Neuron (in vitro differentiated cells): Measurements from ENCODE around the gene EOLA1.
"Not testable (repeated sequence)": the region's sequence is repeated elsewhere in the genome, so short reads cannot be mapped to it uniquely, and the experiment has no call there.

Source experiments
- H2AFZ ChIP-seq: one replicate; pipeline ENCODE4 v1.6.1; 2013; ENCODE audit warnings: low read depth, mild to moderate bottlenecking, inconsistent platforms, low read length, moderate library complexity
- H3K27me3 ChIP-seq: one replicate; pipeline ENCODE4 v1.6.1; 2013; ENCODE audit warnings: low read length; ENCODE audit not compliant: insufficient read depth
- H3K36me3 ChIP-seq: one replicate; pipeline ENCODE4 v1.6.1; 2013; ENCODE audit warnings: low read length; ENCODE audit not compliant: insufficient read depth
- H3K4me1 ChIP-seq: one replicate; pipeline ENCODE4 v1.6.1; 2013; ENCODE audit warnings: low read length; ENCODE audit not compliant: insufficient read depth
- H3K4me3 ChIP-seq: 2 replicates; pipeline ENCODE4 v1.5.1; 2013; ENCODE audit warnings: mild to moderate bottlenecking, low read length, moderate library complexity
- H3K9me3 ChIP-seq: one replicate; pipeline ENCODE4 v1.6.1; 2013; ENCODE audit warnings: low read length

Gene EOLA1

GRCh38 chrX:149567621-149568417 is 27.0 kb downstream of the EOLA1 start:
- Histone ChIP-seq H2AFZ (no peak overlapping the region), H3K4me3 (no peak overlapping the region), H3K9me3 (no peaks in the 10 kb centered on the region), H3K4me1 (peaks cover 11% of the 10 kb centered on the region), H3K27me3 (no peaks in the 10 kb centered on the region), H3K36me3 (no peaks in the 10 kb centered on the region)

- H3K4me3 ChIP-seq = no peak overlapping the region
- no peaks in the 10 kb centered on the region for H3K9me3 ChIP-seq
- H2AFZ ChIP-seq = no peak overlapping the region
- H3K36me3 ChIP-seq = no peaks in the 10 kb centered on the region
- H3K4me1 ChIP-seq = peaks cover 13% of the 10 kb centered on the region
- no peaks in the 10 kb centered on the region for H3K27me3 ChIP-seq
Measured at GRCh38 chrX:149568701-149569296, 28.0 kb downstream of the EOLA1 start.

GRCh38 chrX:149569770-149570169 is 29.0 kb downstream of the EOLA1 start:
- H3K9me3 ChIP-seq = no peaks in the 10 kb centered on the region
- H3K27me3 ChIP-seq = no peaks in the 10 kb centered on the region
- H2AFZ ChIP-seq = no peak overlapping the region
- H3K36me3 ChIP-seq = no peaks in the 10 kb centered on the region
- peaks cover 13% of the 10 kb centered on the region for H3K4me1 ChIP-seq
- no peak overlapping the region for H3K4me3 ChIP-seq

GRCh38 chrX:149570668-149571067 is 29.9 kb downstream of the EOLA1 start:
- no peak overlapping the region for H2AFZ ChIP-seq
- no peaks in the 10 kb centered on the region for H3K36me3 ChIP-seq
- no peaks in the 10 kb centered on the region for H3K9me3 ChIP-seq
- H3K4me1 ChIP-seq = peaks cover 13% of the 10 kb centered on the region
- H3K4me3 ChIP-seq = no peak overlapping the region
- H3K27me3 ChIP-seq = no peaks in the 10 kb centered on the region

GRCh38 chrX:149571770-149572169 is 31.0 kb downstream of the EOLA1 start:
- Histone ChIP-seq H3K4me3 (no peak overlapping the region), H3K36me3 (no peaks in the 10 kb centered on the region), H3K9me3 (no peaks in the 10 kb centered on the region)

GRCh38 chrX:149572743-149573142 is 31.9 kb downstream of the EOLA1 start:
- no peaks in the 10 kb centered on the region for H3K27me3 ChIP-seq
- no peaks in the 10 kb centered on the region for H3K9me3 ChIP-seq
- peaks cover 13% of the 10 kb centered on the region for H3K4me1 ChIP-seq
- H3K36me3 ChIP-seq = no peaks in the 10 kb centered on the region
- no peak overlapping the region for H3K4me3 ChIP-seq
- no peak overlapping the region for H2AFZ ChIP-seq

More at GRCh38 chrX:149571770-149572169, 31.0 kb downstream of the EOLA1 start:
- Histone ChIP-seq H3K27me3 (no peaks in the 10 kb centered on the region), H3K4me1 (peaks cover 13% of the 10 kb centered on the region), H2AFZ (no peak overlapping the region)

- H3K9me3 ChIP-seq, H3K27me3 ChIP-seq, H2AFZ ChIP-seq, H3K36me3 ChIP-seq, H3K4me3 ChIP-seq: not testable (repeated sequence)
- H3K4me1 ChIP-seq = peaks cover 13% of the 10 kb centered on the region
Measured at GRCh38 chrX:149573456-149573855, 32.6 kb downstream of the EOLA1 start.

GRCh38 chrX:149585631-149586030 is 44.8 kb downstream of the EOLA1 start:
- not testable (repeated sequence) for H3K9me3 ChIP-seq, H3K36me3 ChIP-seq, H3K27me3 ChIP-seq, H3K4me3 ChIP-seq, H2AFZ ChIP-seq, H3K4me1 ChIP-seq

GRCh38 chrX:149587359-149587758 is 46.5 kb downstream of the EOLA1 start, which contains the start of gene MAGEA9B:
TSS of gene MAGEA9B (minus strand) at chrX:149587459. CDS start at chrX:149583179, 4,280 bp downstream.
- H3K36me3 ChIP-seq, H3K27me3 ChIP-seq: not testable (repeated sequence)

GRCh38 chrX:149590993-149591392 is 50.2 kb downstream of the EOLA1 start:
- H3K9me3 ChIP-seq, H3K4me3 ChIP-seq, H3K36me3 ChIP-seq, H2AFZ ChIP-seq, H3K4me1 ChIP-seq, H3K27me3 ChIP-seq: not testable (repeated sequence)

More at GRCh38 chrX:149587359-149587758, 46.5 kb downstream of the EOLA1 start, which contains the start of gene MAGEA9B:
- not testable (repeated sequence) for H3K9me3 ChIP-seq, H3K4me1 ChIP-seq, H3K4me3 ChIP-seq, H2AFZ ChIP-seq

GRCh38 chrX:149595214-149595613 is 54.4 kb downstream of the EOLA1 start, which contains the start of gene HSFX2:
TSS of gene HSFX2 (minus strand) at chrX:149595314. CDS start at chrX:149594700, 614 bp downstream.
- H3K4me1 ChIP-seq, H2AFZ ChIP-seq, H3K36me3 ChIP-seq, H3K9me3 ChIP-seq, H3K27me3 ChIP-seq, H3K4me3 ChIP-seq: not testable (repeated sequence)

- not testable (repeated sequence) for H2AFZ ChIP-seq, H3K27me3 ChIP-seq, H3K4me3 ChIP-seq, H3K4me1 ChIP-seq, H3K9me3 ChIP-seq, H3K36me3 ChIP-seq
Measured at GRCh38 chrX:149595943-149596342, 55.1 kb downstream of the EOLA1 start.
